Liver (tissue), 9 donors: ENCODE measurements around the gene AHI1. TPM values are rescaled to one million over a fixed set of nuclear protein-coding genes. Genes with fewer than 3 reads are reported as not detected.

Source experiments
- DNase-seq: peaks from one replicate; pipeline ENCODE4 v3.0.0-alpha.2; 2017; ENCODE audit warnings: low spot score
- H3K27ac ChIP-seq, 2 donors: one replicate each; pipeline ENCODE4 v1.7.0; 2013; ENCODE audit warnings: inconsistent platforms in 2 of 2, low read length in 2 of 2, control low read depth in 1 of 2, low read depth in 1 of 2, mild to moderate bottlenecking in 1 of 2
- H3K27me3 ChIP-seq, 4 donors: one replicate each; pipeline versions ENCODE4 v1.6.1 to v1.7.0; 2013; ENCODE audit warnings: low read length in 3 of 4, inconsistent platforms in 1 of 4, mild to moderate bottlenecking in 1 of 4, moderate library complexity in 1 of 4; ENCODE audit not compliant: control insufficient read depth in 4 of 4, insufficient read depth in 4 of 4
- H3K36me3 ChIP-seq, 4 donors: one replicate each; pipeline versions ENCODE4 v1.6.1 to v1.7.0; 2013; ENCODE audit warnings: low read length in 3 of 4, mild to moderate bottlenecking in 3 of 4, low read depth in 1 of 4, moderate library complexity in 1 of 4; ENCODE audit not compliant: control insufficient read depth in 4 of 4, insufficient read depth in 3 of 4
- H3K4me1 ChIP-seq, 4 donors: one replicate each; pipeline versions ENCODE4 v1.6.1 to v1.7.0; 2013; ENCODE audit warnings: low read length in 3 of 4, mild to moderate bottlenecking in 3 of 4, moderate library complexity in 1 of 4; ENCODE audit not compliant: control insufficient read depth in 4 of 4, insufficient read depth in 4 of 4
- H3K4me3 ChIP-seq, 3 donors: one replicate each; pipeline versions ENCODE4 v1.6.1 to v1.7.0; 2013; ENCODE audit warnings: low read length in 3 of 3, control low read depth in 1 of 3, low read depth in 1 of 3, mild to moderate bottlenecking in 1 of 3
- H3K9ac ChIP-seq, 2 donors: one replicate each; pipeline ENCODE4 v1.7.0; 2013; ENCODE audit warnings: low read length in 2 of 2, mild to moderate bottlenecking in 2 of 2, moderate library complexity in 2 of 2, control low read depth in 1 of 2, low read depth in 1 of 2
- H3K9me3 ChIP-seq, 4 donors: one replicate each; pipeline versions ENCODE4 v1.6.1 to v1.7.0; 2013; ENCODE audit warnings: low read length in 3 of 4; ENCODE audit not compliant: control insufficient read depth in 4 of 4
- ATF3 ChIP-seq: IDR thresholded peaks from 2 replicates; pipeline ENCODE4 v1.6.1; 2016; ENCODE audit warnings: antibody characterized with exemption
- CTCF ChIP-seq: fragments of 150-350 bp; IDR thresholded peaks from 2 replicates; pipeline ENCODE4 v1.5.1; 2017; ENCODE audit warnings: improper control_type of control experiment, low read depth, low read length; ENCODE audit not compliant: missing input control
- EGR1 ChIP-seq, 2 donors: IDR thresholded peaks; 2 replicates each; pipeline ENCODE4 v1.6.1; 2016 to 2018; ENCODE audit warnings: antibody characterized with exemption in 2 of 2, low read depth in 2 of 2
- FOXA1 ChIP-seq: IDR thresholded peaks from 2 replicates; pipeline ENCODE4 v1.6.1; 2016; ENCODE audit warnings: antibody characterized with exemption
- FOXA2 ChIP-seq: IDR thresholded peaks from 2 replicates; pipeline ENCODE4 v1.6.1; 2016; ENCODE audit warnings: antibody characterized with exemption
- HNF4A ChIP-seq, 2 donors: conservative IDR thresholded peaks; 2 replicates each; pipeline ENCODE4 v1.6.1; 2016; ENCODE audit warnings: antibody characterized with exemption in 2 of 2, mild to moderate bottlenecking in 2 of 2
- HNF4G ChIP-seq: IDR thresholded peaks from 2 replicates; pipeline ENCODE4 v1.6.1; 2016; ENCODE audit warnings: antibody characterized with exemption
- JUND ChIP-seq, 2 donors: IDR thresholded peaks; 2 replicates each; pipeline ENCODE4 v1.6.1; 2016; ENCODE audit warnings: antibody characterized with exemption in 2 of 2
- NR2F2 ChIP-seq: IDR thresholded peaks from 2 replicates; pipeline ENCODE4 v1.6.1; 2016; ENCODE audit warnings: antibody characterized with exemption
- RAD21 ChIP-seq, 2 donors: IDR thresholded peaks; 2 replicates each; pipeline ENCODE4 v1.6.1; 2016; ENCODE audit warnings: antibody characterized with exemption in 2 of 2, mild to moderate bottlenecking in 2 of 2
- RXRA ChIP-seq, 2 donors: IDR thresholded peaks; 2 replicates each; pipeline ENCODE4 v1.6.1; 2017 to 2018; ENCODE audit warnings: antibody characterized with exemption in 2 of 2, mild to moderate bottlenecking in 1 of 2
- TAF1 ChIP-seq: conservative IDR thresholded peaks from 2 replicates; pipeline ENCODE4 v1.6.1; 2016; ENCODE audit warnings: antibody characterized with exemption, mild to moderate bottlenecking
- whole genome bisulfite sequencing: extraction: QIAGEN DNeasy Blood & Tissue Kit; methylation state at CpG from one replicate; pipeline ENCODE4 v1.1.7; 2013; 5-methylcytosine and 5-hydroxymethylcytosine counted together
- polyA plus RNA-seq, 2 donors: library from polyadenylated mRNA; stranded (reverse) in 1 of 2; unstranded in 1 of 2; fragments of 200-250 nt in 1 of 2; fragments of >200 nt in 1 of 2; fragmentation: Nextera tagmentation in 1 of 2; extraction: Ambion mirVana in 1 of 2; gene quantifications; one replicate each; pipeline versions ENCODE4 v1.2.1 to v1.2.3, GENCODE V29; 2013 to 2015
- total RNA-seq, 2 donors: library from RNA; depleted of rRNA; stranded (reverse); fragments of >200 nt; gene quantifications; one replicate each; pipeline ENCODE4 v1.2.3, GENCODE V29; 2014
- TF ChIP-seq, protein P1 (sequence below): IDR thresholded peaks from 2 replicates; pipeline ENCODE4 v1.6.1; 2016; ENCODE audit warnings: antibody characterized with exemption
- donor health status: healthy.
- donor health status: healthy.
- donor health status: healthy.
- donor health status: healthy.
- donor health status: healthy.

Gene AHI1
- total and polyA plus RNA-seq, 4 donors, result 2.0 to 14.4 (median 9.0) TPM

- Histone ChIP-seq H3K27ac (no peak overlapping the region), H3K9ac (no peak overlapping the region), H3K9me3 (no peaks in the 10 kb centered on the region), H3K4me3 (no peak overlapping the region), H3K27me3 (no peaks in the 10 kb centered on the region), H3K36me3 (no peaks in the 10 kb centered on the region), H3K4me1 (peaks cover 0 to 7% (median 0%) of the 10 kb centered on the region in 4 donors)
- TF ChIP-seq, protein P1, sequence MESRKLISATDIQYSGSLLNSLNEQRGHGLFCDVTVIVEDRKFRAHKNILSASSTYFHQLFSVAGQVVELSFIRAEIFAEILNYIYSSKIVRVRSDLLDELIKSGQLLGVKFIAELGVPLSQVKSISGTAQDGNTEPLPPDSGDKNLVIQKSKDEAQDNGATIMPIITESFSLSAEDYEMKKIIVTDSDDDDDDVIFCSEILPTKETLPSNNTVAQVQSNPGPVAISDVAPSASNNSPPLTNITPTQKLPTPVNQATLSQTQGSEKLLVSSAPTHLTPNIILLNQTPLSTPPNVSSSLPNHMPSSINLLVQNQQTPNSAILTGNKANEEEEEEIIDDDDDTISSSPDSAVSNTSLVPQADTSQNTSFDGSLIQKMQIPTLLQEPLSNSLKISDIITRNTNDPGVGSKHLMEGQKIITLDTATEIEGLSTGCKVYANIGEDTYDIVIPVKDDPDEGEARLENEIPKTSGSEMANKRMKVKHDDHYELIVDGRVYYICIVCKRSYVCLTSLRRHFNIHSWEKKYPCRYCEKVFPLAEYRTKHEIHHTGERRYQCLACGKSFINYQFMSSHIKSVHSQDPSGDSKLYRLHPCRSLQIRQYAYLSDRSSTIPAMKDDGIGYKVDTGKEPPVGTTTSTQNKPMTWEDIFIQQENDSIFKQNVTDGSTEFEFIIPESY, result no peak
- TF ChIP-seq JUND (IDR thresholded peaks at IDR 0.05) (no peak), NR2F2 (no peak), FOXA2 (no peak), HNF4G (no peak), HNF4A (conservative IDR thresholded peaks at IDR 0.05) (no peak)
- WGBS, result 91% methylated on average over 2 of the region's 2 CpGs
- no peak for DNase-seq
Measured at GRCh38 chr6:135520781-135521180, 23.2 kb upstream of the AHI1 start.

GRCh38 chr6:135519348-135519747, 21.8 kb upstream of the AHI1 start:
- Histone ChIP-seq H3K4me1 (peaks cover 0 to 7% (median 0%) of the 10 kb centered on the region in 4 donors), H3K9ac (no peak overlapping the region), H3K27ac (no peak overlapping the region), H3K9me3 (no peaks in the 10 kb centered on the region), H3K4me3 (no peak overlapping the region), H3K36me3 (no peaks in the 10 kb centered on the region), H3K27me3 (no peaks in the 10 kb centered on the region)
- TF ChIP-seq CTCF, result no peak
- no peak for TF ChIP-seq RXRA (IDR thresholded peaks at IDR 0.05)
- TF ChIP-seq EGR1 (IDR thresholded peaks at IDR 0.05; ENCODE audit: low read depth in 2 of 2), result no peak
- no peak for TF ChIP-seq ATF3
- TF ChIP-seq HNF4G, result no peak
- no peak for TF ChIP-seq TAF1
- no peak for TF ChIP-seq FOXA1
- TF ChIP-seq, protein P1, result no peak
- TF ChIP-seq RAD21 (IDR thresholded peaks at IDR 0.05), result no peak
- DNase-seq, result no peak

DNA sequence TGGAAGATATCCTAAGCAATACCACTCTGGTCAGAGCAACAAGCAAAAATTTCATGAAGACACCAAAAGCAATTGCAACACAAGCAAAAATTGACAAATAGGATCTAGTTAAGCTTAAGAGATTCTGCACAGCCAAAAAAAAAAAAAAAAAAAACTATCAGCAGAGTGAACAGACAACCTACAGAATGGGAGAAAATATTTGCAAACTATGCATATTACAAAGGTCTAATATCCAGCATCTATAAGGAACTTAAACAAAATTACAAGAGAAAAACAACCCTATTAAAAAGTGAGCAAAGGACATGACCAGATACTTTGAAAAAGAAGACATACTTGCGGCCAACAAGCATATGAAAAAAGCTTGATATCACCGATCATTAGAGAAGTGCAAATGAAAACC, 20.0 kb upstream of the AHI1 start:
- H3K4me1 ChIP-seq, result no peaks in the 10 kb centered on the region
- no peak for TF ChIP-seq RAD21 (IDR thresholded peaks at IDR 0.05)
- no peak for TF ChIP-seq TAF1
- TF ChIP-seq HNF4A (conservative IDR thresholded peaks at IDR 0.05), result no peak
- TF ChIP-seq RXRA (IDR thresholded peaks at IDR 0.05), result no peak
- H3K9me3 ChIP-seq, result no peaks in the 10 kb centered on the region
- H3K4me3 ChIP-seq, result no peak overlapping the region
- no peak overlapping the region for H3K27ac ChIP-seq
- WGBS, result 97% methylated on average over 2 of the region's 2 CpGs
- H3K27me3 ChIP-seq, result no peaks in the 10 kb centered on the region
- no peak overlapping the region for H3K9ac ChIP-seq
- H3K36me3 ChIP-seq, result no peaks in the 10 kb centered on the region
- no peak for DNase-seq
